Activated CD4-positive, alpha-beta T cell treated with anti-CD3 and anti-CD28 coated beads for 36 hours (primary cell): ENCODE measurements around the gene TCF4. TPM values are rescaled to one million over a fixed set of nuclear protein-coding genes. Genes with fewer than 3 reads are reported as not detected.

Experiments
- ATAC-seq: fragments of 200-7000 bp; cut with Tn5 transposase; one replicate; pipeline ENCODE4 v1.10.0; 2021; ENCODE audit warnings: mild to moderate bottlenecking, moderate library complexity
- CTCF ChIA-PET: fragments of 350-600 bp; sonication (Branson Sonifier 250); formaldehyde crosslinking; loops from one replicate; lab custom pipeline; 2021; ENCODE audit warnings: antibody characterized with exemption; lab: Charles Lee
- POLR2A ChIA-PET: fragments of 350-600 bp; sonication (Branson Sonifier 250); formaldehyde crosslinking; loops from one replicate; lab custom pipeline; 2021; ENCODE audit warnings: antibody characterized with exemption, inconsistent platforms; lab: Charles Lee
- DNase-seq: peaks from one replicate; pipeline ENCODE4 v3.0.0-alpha.2; 2020
- H3K27ac Mint-ChIP-seq: one replicate; pipeline ENCODE4 v1.8.0; 2021; ENCODE audit warnings: mixed read lengths
- H3K27me3 Mint-ChIP-seq: one replicate; pipeline ENCODE4 v1.8.0; 2021; ENCODE audit warnings: mixed read lengths
- H3K36me3 Mint-ChIP-seq: one replicate; pipeline ENCODE4 v1.8.0; 2021; ENCODE audit warnings: low read depth, mixed read lengths
- H3K4me1 Mint-ChIP-seq: one replicate; pipeline ENCODE4 v1.8.0; 2021; ENCODE audit warnings: mixed read lengths
- H3K4me3 Mint-ChIP-seq: one replicate; pipeline ENCODE4 v1.8.0; 2021; ENCODE audit warnings: mild to moderate bottlenecking, moderate library complexity, mixed read lengths
- H3K9me3 Mint-ChIP-seq: one replicate; pipeline ENCODE4 v1.8.0; 2021; ENCODE audit warnings: low read depth, mixed read lengths
- intact Hi-C, 2 experiments: fragments of 100-400 bp; cut with DNase I in 1 of 2; cut with micrococcal nuclease in 1 of 2; formaldehyde crosslinking; loops; one replicate each; pipeline versions ENCODE4 v1.14.2 to v1.15.1; 2022 to 2024; cut with DNase I, micrococcal nuclease
- total RNA-seq, 2 experiments: library from RNA; stranded (reverse); gene quantifications; one replicate each; pipeline ENCODE4 v1.2.3, GENCODE V29; 2021

Gene TCF4
- total RNA-seq, 2 experiments from 2014 or later, result 0.69 to 1.9 TPM

DNA sequence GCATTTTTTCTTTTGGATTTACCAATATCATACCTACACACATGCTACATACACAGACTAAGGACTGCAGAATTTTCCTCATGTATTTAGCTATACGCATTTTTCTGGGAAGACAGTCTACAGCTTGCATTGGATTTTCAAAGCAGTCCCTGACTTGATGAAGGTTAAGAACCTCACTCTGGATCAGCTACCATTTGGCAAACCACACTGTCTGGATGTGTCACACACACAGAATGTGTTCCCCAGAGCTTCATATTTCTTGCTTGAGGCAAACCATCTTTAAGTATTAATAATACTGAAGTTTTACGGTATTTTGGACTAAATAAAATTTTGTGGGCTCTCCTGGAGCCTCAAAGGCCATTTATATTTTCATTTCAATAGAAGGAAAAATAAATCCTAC is 102.3 kb downstream of the TCF4 start:
- H3K36me3 Mint-ChIP-seq, result no peaks in the 10 kb centered on the region
- POLR2A ChIA-PET, result no interaction called here
- H3K27me3 Mint-ChIP-seq, result peaks cover 14% of the 10 kb centered on the region
- no peaks in the 10 kb centered on the region for H3K9me3 Mint-ChIP-seq
- DNase-seq (no peak), ATAC-seq (no peak)
- intact Hi-C loops, result loop anchor here in 1 of 2 experiments (5.0 kb wide), 1 partner anchor 102 kb away; the partner anchor contains the start of gene TCF4
- no peak overlapping the region for H3K4me3 Mint-ChIP-seq
- peaks cover 25% of the 10 kb centered on the region for H3K4me1 Mint-ChIP-seq
- CTCF ChIA-PET, result no interaction called here
- no peak overlapping the region for H3K27ac Mint-ChIP-seq

DNA sequence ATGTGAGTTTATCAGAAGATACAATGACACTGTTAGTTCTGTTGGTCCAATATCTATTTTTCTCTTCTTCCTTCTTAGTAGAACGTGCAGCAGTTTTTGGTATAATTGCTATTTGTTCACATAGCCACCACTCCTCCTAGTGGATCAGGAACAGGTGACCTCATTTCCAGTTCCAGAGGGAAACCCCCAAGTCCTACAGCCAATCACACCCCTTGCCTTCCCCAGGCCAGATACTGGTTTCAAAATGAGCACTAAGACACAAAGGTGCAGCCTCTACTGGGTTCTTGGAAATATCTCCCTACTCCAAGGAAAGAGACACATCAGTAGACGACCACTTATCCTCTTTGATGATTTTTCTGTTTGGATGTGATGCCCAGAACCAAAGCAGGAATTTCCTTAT is 103.2 kb downstream of the TCF4 start:
- Mint-ChIP-seq H3K9me3 (no peaks in the 10 kb centered on the region), H3K27me3 (peaks cover 13% of the 10 kb centered on the region), H3K36me3 (no peaks in the 10 kb centered on the region), H3K27ac (no peak overlapping the region), H3K4me3 (no peak overlapping the region), H3K4me1 (peaks cover 23% of the 10 kb centered on the region)
- DNase-seq (no peak), ATAC-seq (no peak)
- ChIA-PET CTCF (no interaction called here), POLR2A (no interaction called here)
- intact Hi-C loops, result loop anchor here in 1 of 2 experiments (5.0 kb wide), 1 partner anchor 103 kb away; the partner anchor contains the start of gene TCF4

DNA sequence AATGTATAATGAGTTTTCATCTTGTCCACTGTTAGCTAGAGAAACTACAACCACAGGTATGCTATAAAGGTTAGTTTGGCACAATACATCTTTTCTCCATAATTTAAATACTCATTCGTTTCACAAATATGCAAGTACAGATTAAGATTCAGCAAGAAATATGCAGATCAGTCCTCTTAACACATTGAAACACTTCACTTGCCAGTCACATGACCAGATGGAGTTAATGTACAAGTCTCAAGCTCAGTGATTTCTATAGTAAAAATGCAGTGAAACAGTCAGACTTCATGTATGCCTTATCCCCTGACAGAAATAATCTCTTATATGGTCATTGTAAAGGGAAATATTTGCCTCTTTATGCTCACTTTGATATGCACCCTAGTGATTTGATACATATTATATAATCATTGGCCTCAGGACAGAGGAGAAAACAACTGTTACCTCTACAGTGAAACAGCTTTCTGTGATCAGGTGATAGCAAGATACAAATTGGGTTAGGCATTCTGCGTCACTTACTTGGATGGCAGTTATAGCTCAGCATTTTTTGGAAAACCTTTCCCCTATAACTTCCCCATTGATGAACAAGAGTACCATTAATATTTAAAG is 104.6 kb downstream of the TCF4 start:
- Mint-ChIP-seq H3K27me3 (peaks cover 13% of the 10 kb centered on the region), H3K36me3 (no peaks in the 10 kb centered on the region), H3K4me1 (peaks cover 12% of the 10 kb centered on the region), H3K9me3 (no peaks in the 10 kb centered on the region), H3K27ac (no peak overlapping the region), H3K4me3 (no peak overlapping the region)
- intact Hi-C loops, result no loop called here
- DNase-seq (no peak), ATAC-seq (no peak)
- CTCF ChIA-PET, result interaction anchor here (0.6 kb wide), 1 partner anchor 640 kb away, joined by 3 read pairs; no protein-coding TSS in a partner anchor
- POLR2A ChIA-PET, result no interaction called here

GRCh38 chr18:55479656-55480420 is 108.2 kb downstream of the TCF4 start:
- intact Hi-C loops, result no loop called here
- ChIA-PET POLR2A (no interaction called here), CTCF (no interaction called here)
- peak overlapping the region; percentile 42 for H3K27ac Mint-ChIP-seq
- no peak for ATAC-seq
- DNase-seq, result no peak
- H3K4me1 Mint-ChIP-seq, result peaks cover 18% of the 10 kb centered on the region
- peaks cover 2% of the 10 kb centered on the region for H3K27me3 Mint-ChIP-seq
- no peak overlapping the region for H3K4me3 Mint-ChIP-seq
- no peaks in the 10 kb centered on the region for H3K9me3 Mint-ChIP-seq
- no peaks in the 10 kb centered on the region for H3K36me3 Mint-ChIP-seq

GRCh38 chr18:55477860-55478581 is 110.0 kb downstream of the TCF4 start:
- Mint-ChIP-seq H3K27ac (peak overlapping the region; percentile 92), H3K36me3 (no peaks in the 10 kb centered on the region), H3K4me1 (peaks cover 15% of the 10 kb centered on the region), H3K27me3 (no peaks in the 10 kb centered on the region), H3K4me3 (peak overlapping the region; percentile 68), H3K9me3 (no peaks in the 10 kb centered on the region)
- CTCF ChIA-PET, result interaction anchor here (1.1 to 1.4 kb wide), 2 partner anchors 11 to 14 kb away, joined by 3 to 4 read pairs; no protein-coding TSS in a partner anchor
- ATAC-seq, result peak; percentile 16
- POLR2A ChIA-PET, result no interaction called here
- no peak for DNase-seq
- intact Hi-C loops, result no loop called here

DNA sequence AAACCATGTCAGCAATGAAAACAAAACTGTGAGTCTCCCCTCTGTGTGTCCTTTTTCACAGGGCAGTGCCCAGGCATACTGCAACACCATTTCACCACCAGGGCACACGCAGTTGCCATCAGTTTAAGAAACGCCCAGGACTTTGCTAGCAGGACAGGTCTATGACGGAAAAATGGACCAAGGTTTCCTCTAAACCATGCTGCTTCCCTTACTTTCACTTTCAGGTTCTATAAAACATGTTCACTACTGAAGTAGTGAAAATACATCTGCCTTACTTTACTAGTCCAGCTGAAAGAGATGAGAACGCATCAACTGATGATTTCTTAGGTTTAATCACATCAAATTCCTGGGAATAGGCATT is 110.5 kb downstream of the TCF4 start:
- CTCF ChIA-PET, result no interaction called here
- peak overlapping the region; percentile 92 for H3K27ac Mint-ChIP-seq
- peaks cover 15% of the 10 kb centered on the region for H3K4me1 Mint-ChIP-seq
- ATAC-seq (peak; percentile 94), DNase-seq (peak; percentile 25)
- no peaks in the 10 kb centered on the region for H3K27me3 Mint-ChIP-seq
- H3K36me3 Mint-ChIP-seq, result no peaks in the 10 kb centered on the region
- POLR2A ChIA-PET, result interaction anchor here (0.5 kb wide), 1 partner anchor 22 kb away, joined by 8 read pairs; no protein-coding TSS in a partner anchor
- H3K9me3 Mint-ChIP-seq, result no peaks in the 10 kb centered on the region
- peak overlapping the region; percentile 68 for H3K4me3 Mint-ChIP-seq
- intact Hi-C loops, result no loop called here

GRCh38 chr18:55475916-55476315 is 112.1 kb downstream of the TCF4 start:
- ChIA-PET CTCF (no interaction called here), POLR2A (interaction anchor here (0.6 kb wide), 1 partner anchor 360 kb away, joined by 3 read pairs; no protein-coding TSS in a partner anchor)
- no peaks in the 10 kb centered on the region for H3K36me3 Mint-ChIP-seq
- peaks cover 15% of the 10 kb centered on the region for H3K4me1 Mint-ChIP-seq
- DNase-seq, result no peak
- H3K4me3 Mint-ChIP-seq, result no peak overlapping the region
- H3K9me3 Mint-ChIP-seq, result no peaks in the 10 kb centered on the region
- intact Hi-C loops, result no loop called here
- H3K27ac Mint-ChIP-seq, result no peak overlapping the region
- no peak for ATAC-seq
- H3K27me3 Mint-ChIP-seq, result no peaks in the 10 kb centered on the region

DNA sequence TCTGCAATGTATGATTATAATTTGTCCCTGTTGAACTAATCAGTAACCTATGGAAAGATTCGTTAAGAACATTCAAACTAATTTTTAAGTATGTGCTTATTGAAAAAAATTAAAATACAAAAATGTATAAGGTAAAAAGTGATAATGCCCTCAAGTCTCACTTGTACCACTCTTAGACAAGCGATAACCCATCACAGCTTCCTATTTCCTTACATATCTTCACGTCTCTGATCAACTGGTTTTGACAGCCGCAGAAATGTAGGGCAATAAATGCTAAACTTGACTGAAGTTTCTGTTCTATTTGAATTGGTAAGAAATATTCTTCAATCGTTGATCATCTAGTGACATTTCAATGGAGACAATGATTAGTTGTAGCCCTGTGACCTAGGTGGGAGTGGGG is 112.5 kb downstream of the TCF4 start:
- no peak overlapping the region for H3K4me3 Mint-ChIP-seq
- no peaks in the 10 kb centered on the region for H3K36me3 Mint-ChIP-seq
- POLR2A ChIA-PET, result no interaction called here
- no peak overlapping the region for H3K27ac Mint-ChIP-seq
- H3K9me3 Mint-ChIP-seq, result no peaks in the 10 kb centered on the region
- no peak for ATAC-seq
- CTCF ChIA-PET, result no interaction called here
- intact Hi-C loops, result no loop called here
- DNase-seq, result no peak
- H3K4me1 Mint-ChIP-seq, result peaks cover 15% of the 10 kb centered on the region
- H3K27me3 Mint-ChIP-seq, result no peaks in the 10 kb centered on the region

DNA sequence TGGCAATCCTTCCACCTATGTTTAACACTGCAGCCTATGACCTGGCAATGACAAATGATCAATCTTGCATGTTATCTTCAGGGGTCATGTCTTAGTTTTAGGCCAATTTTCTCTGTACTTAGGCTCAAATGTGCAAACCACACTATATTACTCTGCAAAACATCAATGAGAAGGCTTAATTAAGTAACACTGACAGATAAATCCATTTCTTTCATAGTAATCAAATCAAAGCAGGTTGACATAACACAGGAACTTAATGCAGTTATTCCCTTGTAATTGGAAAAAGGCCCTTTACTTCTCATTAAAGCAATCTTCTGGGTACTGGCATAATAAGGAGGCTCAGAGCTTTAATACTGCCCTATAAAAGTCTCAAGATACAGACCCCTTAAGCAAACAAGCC is 114.4 kb downstream of the TCF4 start:
- no peak overlapping the region for H3K27ac Mint-ChIP-seq
- intact Hi-C loops, result no loop called here
- H3K4me1 Mint-ChIP-seq, result peaks cover 15% of the 10 kb centered on the region
- ChIA-PET POLR2A (no interaction called here), CTCF (no interaction called here)
- H3K9me3 Mint-ChIP-seq, result no peaks in the 10 kb centered on the region
- DNase-seq, result no peak
- H3K4me3 Mint-ChIP-seq, result no peak overlapping the region
- H3K36me3 Mint-ChIP-seq, result no peaks in the 10 kb centered on the region
- no peaks in the 10 kb centered on the region for H3K27me3 Mint-ChIP-seq
- ATAC-seq, result no peak

DNA sequence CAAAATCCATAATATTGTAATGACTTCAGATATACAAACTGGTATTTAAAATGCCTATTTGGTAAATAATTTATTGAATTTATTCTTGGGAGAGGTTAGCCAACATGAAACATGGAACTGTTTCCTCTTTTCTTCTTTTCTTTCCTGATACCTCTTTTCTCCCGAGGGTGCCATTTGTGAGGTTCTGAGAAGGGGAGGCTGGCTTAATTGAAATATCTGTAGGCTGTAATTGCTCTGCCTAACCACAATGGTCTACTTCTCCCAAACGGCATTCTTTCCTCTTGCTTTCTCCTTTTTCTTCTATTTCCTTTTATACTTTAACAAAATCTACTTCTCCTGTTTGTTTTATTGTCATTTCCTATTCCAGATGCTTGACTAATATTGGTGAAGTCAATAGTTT is 114.9 kb downstream of the TCF4 start:
- no peak overlapping the region for H3K4me3 Mint-ChIP-seq
- H3K9me3 Mint-ChIP-seq, result no peaks in the 10 kb centered on the region
- ATAC-seq, result no peak
- no peak for DNase-seq
- H3K36me3 Mint-ChIP-seq, result no peaks in the 10 kb centered on the region
- ChIA-PET CTCF (no interaction called here), POLR2A (no interaction called here)
- no peak overlapping the region for H3K27ac Mint-ChIP-seq
- intact Hi-C loops, result no loop called here
- peaks cover 13% of the 10 kb centered on the region for H3K4me1 Mint-ChIP-seq
- no peaks in the 10 kb centered on the region for H3K27me3 Mint-ChIP-seq

DNA sequence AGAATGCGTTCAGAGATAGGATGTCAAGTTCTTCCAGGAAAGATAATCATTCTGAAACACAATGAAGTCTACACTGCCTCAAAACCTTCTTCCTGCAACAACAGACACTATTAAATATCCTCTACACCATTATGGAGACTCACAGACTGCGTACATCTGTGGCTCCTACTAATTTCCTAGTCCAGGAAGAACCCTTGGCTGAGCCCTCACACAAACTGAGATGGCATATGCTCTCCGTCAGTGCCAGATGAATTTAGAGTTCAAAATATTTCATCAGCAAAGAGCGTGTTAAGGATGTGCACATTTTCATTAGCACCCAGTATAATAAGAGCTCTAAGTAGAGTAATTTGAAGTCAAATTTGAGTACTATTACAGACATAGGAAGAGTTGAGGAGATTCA is 117.2 kb downstream of the TCF4 start:
- CTCF ChIA-PET, result interaction anchor here (0.7 kb wide), 1 partner anchor 26 kb away, joined by 3 read pairs; no protein-coding TSS in a partner anchor
- H3K36me3 Mint-ChIP-seq, result no peaks in the 10 kb centered on the region
- POLR2A ChIA-PET, result no interaction called here

More for the DNA sequence above, 117.2 kb downstream of the TCF4 start:
- H3K27me3 Mint-ChIP-seq, result peaks cover 5% of the 10 kb centered on the region
- no peak for ATAC-seq
- DNase-seq, result no peak
- intact Hi-C loops, result no loop called here
- H3K4me3 Mint-ChIP-seq, result no peak overlapping the region
- H3K4me1 Mint-ChIP-seq, result no peaks in the 10 kb centered on the region
- no peaks in the 10 kb centered on the region for H3K9me3 Mint-ChIP-seq
- no peak overlapping the region for H3K27ac Mint-ChIP-seq
